GM21526 (cell line): ENCODE data around the gene ACOD1.
"Not testable (repeated sequence)": the region's sequence is repeated elsewhere in the genome, so short reads cannot be mapped to it uniquely, and the experiment has no call there.

Experiments used
- ATAC-seq: cut with Tn5 transposase; IDR thresholded peaks from one replicate; pipeline ENCODE4 v1.9.1; 2021; ENCODE audit warnings: moderate library complexity; ENCODE audit not compliant: unreplicated experiment, low FRiP score

Gene ACOD1

DNA sequence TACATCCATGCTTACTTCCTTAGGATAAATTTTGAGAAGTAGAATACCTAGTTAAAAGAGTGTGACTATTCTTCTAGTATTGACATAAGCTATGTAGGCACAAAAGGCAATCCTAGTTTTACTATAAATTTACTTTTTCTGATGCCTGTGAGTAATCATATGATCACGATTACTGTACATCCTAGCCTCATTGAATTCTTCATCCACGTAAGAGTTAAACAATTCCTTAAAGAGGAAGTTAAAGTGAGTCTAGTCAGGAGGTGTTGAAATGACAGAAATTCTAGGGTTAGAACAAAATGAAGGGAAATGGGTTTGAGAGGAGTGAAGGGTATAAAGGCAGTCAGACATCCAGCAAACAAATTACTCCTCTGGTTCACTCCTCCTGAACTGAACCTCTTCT is at the start of gene ACOD1:
Gene ACOD1 (plus strand): TSS at position 363 of the 400 bp plus-strand sequence. CDS start 48 bp downstream, outside the sequence.
- ATAC-seq: no peak

DNA sequence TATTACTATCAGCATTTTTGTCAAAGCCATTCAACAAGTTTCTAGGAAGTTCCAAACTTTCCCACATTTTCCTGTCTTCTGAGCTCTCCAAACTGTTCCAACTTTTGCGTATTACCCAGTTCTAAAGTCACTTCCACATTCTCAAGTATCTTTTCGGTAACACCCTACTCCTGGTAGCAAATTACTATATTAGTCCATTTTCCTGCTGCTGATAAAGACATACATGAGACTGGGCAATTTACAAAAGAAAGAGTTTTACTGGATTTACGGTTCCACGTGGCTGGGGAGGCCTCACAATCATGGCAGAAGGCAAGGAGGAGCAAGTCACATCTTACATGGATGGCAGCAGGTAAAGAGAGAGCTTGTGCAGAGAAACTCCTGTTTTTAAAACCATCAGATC is 49.2 kb upstream of the ACOD1 start:
- ATAC-seq: not testable (repeated sequence)

DNA sequence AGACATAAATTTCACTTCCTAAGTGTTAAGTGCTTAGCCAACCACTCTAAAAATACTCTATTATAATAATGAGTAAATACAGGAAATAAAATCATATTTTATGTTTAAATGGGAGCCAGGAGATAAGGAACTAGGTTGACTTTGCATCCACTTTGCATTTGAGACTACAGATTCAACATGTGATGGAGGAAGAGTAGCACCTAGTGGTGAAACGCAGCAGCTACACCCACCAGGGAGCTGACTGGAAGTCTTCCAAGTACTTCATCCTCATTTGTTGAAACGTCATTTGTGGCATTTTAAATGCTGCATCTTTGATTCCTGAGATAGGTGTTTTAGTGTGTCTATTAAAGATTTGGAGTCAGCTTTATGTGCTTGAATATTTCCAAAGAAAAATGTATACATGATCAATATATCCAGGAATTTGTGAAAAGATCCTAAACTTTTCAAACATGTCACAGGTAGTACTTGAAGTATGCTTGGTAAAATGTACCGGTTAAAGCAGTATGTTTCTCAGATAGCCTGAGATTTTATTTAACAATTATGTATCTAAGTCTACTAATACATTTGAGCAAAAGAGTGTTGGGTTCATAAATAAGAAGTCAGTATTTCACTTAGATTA is 44.7 kb upstream of the ACOD1 start:
- peak; percentile 95 for ATAC-seq

DNA sequence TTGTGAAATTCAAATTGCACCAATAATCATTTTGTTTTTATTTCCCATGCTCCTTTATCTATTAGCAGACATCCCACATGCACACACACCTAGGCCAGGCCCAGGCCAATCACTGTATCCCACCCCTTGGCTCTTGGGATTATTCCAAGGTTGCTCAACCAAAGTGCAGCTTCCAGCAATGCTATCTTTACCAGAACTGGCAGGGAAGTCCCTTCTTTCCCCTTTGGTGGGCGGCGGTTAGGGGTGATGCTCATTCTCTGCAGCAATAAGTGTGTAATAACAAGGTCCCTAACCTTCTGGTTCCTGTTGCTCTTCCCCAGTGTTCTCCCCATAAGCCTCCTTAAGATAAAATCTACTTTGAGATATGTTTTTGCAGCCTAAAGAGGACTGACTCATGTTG is 43.8 kb upstream of the ACOD1 start:
- ATAC-seq: no peak

DNA sequence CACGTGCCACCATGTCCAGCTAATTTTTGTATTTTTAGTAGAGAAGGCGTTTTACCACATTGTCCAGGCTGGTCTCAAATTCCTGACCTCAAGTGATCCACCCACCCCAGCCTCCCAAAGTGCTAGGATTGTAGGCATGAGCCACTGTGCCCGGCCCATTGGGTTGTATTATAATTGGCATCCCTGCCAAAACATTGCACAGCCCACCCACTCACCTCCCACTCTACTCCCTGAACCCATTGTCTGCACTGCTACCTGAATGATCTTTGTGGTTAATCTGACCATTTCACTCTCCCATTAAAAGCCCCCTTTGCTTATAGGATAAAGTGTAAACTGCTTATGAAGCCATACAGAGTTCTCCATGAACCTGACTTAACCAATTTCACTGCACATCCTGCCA is 35.8 kb upstream of the ACOD1 start:
- ATAC-seq: no peak

DNA sequence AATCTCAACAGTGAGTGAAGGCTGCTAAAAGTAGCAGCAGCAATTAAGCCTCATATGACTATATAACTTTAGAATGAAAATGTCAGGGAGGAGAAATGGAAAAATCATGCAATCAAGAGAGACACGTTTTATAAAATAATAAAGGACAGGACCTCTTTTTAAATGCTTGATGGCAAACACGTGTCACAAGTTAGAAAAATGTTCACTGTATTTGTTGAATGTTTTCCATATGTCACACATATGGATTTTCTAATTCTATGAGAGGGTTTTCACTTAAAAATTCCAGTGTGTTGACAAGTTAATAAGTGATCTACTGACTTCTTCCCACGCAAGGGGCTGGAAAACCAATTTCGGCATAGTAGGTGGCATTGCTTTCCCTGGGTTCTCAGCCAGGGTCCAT is 34.4 kb upstream of the ACOD1 start:
- ATAC-seq: no peak

DNA sequence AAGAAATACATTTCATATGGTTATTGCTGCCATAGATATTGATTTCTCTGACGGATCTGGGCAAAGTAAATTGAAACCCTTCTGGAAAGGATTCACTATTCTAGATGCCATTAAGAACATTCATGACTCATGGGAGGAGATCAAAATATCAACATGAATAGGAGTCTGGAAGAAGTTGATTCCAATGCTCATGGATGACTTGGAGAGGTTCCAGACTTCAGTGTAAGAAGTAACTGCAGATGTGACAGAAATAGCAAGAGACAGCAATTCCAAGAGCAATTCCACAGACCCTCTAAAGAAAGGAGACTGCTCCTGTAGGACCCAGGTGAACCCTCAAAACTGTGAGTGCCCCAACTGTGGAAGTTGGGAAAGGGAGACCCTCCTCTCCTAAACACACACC is 31.2 kb upstream of the ACOD1 start:
- no peak for ATAC-seq

DNA sequence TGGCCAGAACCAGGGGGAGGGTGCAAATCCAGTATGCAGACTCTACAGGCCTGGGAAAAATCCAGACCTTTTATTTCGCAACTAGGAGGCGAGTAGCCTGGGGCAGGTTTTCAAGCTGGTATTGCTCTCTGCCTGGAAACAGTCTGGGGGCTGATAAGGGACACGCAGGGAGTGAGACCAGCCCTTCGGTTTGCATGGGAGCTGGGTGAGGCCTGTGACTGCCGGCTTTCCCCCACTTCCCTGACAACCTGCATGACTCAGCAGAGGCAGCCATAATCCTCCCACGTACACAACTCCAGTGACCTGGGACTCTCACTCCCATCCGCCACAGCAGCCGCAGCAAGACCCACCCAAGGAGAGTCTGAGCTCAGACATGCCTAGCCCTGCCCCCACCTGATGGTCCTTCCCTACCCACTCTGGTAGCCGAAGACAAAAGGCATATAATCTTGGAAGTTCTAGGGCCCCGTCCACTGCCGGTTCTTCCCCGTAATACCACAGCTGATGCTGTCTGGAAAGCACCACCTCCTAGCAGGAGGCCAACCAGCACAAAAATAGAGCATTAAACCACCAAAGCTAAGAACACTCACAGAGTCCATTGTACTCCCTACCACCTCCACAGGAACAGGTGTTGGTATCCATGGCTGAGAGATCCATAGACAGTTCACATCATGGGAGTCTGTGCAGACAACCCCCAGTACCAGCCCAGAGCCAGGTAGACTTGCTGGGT is 30.4 kb upstream of the ACOD1 start:
- ATAC-seq: not testable (repeated sequence)

DNA sequence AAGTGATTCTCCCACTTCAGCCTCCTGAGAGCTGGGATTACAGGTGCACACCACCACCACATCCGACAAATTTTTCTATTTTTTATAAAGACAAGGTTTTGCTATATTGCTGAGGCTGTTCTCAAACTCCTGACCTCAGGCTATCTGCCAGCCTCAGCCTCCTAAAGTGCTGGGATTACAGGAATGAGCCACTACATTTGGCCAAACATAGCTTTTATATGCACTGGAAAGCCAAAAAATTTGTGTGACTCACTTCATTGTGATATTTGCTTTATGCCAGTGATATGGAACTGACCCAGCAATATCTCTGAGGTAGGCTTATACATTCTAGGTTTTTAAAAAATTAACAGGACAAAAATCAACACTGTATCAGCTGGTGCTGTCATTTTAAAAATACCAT is 26.8 kb upstream of the ACOD1 start:
- ATAC-seq: no peak

DNA sequence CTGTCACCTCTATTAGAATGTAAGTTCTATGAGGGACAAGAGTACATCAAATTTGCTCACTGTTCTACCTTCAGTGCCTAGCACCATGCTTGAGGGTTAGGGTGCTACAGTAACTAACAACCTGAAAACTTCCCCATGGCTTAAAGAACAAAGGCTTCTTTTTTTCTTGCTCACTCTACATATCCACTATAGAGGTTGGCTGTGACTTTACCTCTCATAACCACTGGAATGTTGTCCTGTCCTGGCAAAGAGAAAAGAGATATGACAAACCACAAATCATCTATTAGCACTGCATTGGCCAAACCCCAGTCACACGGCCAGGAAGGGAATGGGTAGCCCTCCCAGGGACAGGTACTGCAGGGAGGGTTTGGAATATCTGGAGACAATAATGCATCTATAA is 23.2 kb upstream of the ACOD1 start:
- no peak for ATAC-seq

DNA sequence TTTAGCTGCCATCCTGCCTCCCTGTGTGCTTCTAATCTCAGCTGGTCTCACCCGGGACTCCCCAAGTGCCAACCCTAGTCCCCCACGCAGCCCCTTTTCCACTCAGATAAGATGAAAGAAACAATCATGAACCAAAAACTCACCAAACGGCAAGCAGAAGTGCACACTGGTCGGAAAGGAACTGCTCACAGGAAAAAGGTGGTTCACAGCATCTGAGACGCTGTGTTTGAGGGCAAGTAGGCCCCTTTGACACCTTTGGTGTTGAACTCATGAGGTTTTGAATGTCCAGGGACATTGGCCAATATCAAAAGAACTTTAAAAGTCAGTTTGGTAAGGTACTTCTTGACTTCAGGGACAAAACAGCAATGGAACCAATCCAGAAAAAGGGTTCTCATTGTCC is 20.4 kb upstream of the ACOD1 start:
- ATAC-seq: no peak

DNA sequence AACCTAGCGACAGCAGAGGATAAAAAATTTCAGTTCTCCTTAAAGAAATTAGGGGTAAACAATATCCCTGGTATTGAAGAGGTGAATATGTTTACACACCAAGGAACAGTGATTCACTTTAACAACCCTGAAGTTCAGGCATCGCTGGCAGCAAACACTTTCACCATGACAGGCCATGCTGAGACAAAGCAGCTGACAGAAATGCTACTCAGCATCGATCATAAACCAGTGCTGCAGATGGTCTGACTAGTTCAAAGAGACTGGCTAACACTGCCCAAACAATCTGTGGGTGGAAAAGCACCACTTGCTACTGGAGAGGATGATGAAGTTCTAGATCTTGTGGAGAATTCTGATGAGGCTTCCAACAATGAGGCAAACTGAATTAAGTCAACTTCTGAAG is 19.9 kb upstream of the ACOD1 start:
- no peak for ATAC-seq

DNA sequence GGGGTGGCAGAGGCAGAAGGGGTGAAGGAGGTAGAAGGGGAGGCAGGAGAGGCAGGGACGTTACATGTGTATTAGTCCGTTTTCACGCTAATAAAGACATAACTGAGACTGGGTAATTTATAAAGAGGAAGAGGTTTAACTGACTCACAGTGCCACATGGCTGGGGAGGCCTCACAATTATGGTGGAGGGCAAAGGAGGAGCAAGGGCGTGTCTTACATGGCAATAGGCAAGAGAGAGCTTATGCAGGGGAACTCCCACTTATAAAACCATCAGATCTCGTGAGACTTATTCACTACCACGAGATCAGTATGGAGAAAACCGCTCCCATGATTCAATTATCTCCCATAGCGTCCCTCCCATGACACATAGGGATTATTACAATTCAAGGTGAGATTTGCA is 19.0 kb upstream of the ACOD1 start:
- no peak for ATAC-seq

DNA sequence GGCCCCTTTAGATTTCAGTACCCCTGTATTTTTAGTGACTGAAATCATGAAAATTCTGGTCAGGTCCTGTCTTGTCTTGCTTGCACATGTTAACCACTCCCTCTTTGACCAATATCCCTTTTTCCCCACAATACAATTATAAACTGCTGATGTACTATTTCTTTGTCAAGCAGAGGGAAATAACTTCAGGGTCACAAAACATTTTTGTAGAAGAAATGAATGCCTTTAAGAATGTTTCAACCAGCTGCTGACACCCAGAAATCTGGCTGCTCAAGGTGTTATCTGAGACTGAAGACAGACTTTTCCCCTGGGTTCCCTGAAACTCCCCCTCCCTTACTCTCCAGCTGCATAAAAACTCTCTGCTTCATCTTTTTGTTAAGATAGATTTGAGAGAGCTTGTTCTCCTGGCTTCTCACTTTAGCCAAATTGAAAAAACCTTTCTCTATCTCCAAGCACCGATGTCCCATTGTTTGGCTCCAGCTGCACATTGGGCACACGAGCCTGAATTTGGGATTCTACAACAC is 18.4 kb upstream of the ACOD1 start:
- ATAC-seq: no peak

DNA sequence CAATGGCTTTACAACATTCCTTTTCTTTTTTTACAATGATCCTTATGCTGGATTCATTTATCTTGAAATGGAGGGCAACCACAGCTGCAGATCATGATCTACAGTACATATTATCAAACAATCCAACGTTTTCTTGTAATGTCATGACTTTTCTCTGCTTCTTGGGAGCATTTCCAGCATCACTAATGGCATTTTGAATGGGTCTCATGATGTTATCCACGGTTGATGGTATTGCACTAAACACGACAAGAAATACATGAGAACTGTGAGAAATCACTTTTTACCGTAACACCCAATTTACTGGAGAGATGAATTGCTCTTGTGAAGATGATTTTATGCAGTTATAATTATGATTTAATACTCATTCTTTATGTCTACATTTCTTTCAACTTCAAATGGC is 16.2 kb upstream of the ACOD1 start:
- ATAC-seq: no peak

DNA sequence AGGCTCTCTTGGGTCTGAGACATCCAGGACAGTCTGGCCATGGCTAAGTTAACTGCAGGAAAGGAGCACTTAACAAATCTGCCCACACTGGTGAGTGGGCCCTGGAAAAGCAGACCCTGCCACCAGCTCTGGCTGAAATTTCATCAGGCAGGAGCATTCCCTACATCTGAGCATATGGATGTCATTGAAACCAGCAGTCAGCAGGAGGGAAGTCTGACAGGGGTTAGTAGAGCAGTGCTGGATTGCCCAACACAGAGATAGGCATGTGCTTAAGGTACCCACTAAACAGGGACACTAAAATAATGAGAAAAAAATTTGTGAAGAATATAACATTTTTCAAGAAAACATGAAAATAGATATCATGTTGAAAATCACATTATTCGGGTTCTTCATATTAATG is 13.6 kb upstream of the ACOD1 start:
- no peak for ATAC-seq

DNA sequence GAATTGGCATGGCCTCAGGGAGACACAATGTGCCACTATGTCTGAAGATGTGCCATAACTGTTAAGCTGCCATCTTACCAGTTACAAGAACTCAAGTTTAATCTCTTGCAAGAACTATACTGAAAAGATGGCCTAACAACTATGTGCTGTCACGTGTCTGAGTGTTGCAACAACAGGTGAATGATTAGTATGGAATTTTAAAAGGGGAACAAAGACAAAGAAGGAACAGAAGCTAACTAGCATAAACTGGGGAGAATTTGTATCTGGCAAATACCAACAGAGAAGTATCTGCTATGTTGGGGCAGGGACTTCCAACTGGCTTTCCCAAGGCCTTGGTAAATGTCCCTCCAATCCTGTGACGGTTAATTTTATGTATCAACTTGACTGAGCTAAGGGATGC is 11.5 kb upstream of the ACOD1 start:
- no peak for ATAC-seq

DNA sequence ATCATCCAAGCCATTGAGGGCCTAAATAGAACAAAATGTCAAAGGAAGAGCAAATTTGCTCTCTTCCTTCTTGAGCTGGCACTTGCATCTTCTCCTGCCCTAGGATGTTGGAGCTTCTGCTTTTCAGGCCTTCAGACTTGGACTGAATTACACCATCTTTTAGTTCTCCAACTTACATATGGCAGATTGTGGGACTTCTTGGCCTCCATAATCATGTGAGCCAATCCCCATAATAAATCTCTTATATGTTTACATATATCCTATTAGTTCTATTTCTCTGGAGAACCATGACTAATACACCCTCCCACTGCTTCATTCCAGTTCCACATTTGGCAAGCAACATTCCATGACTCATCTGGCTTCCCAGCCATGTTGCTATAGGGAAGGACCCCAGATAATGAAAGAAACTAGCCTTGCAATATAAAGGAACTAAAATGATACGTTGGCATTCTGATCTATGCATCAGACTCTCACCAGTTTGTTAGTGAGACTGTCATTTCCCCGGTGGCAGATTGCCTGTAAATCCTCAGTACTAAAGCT is 11.0 kb upstream of the ACOD1 start:
- no peak for ATAC-seq

DNA sequence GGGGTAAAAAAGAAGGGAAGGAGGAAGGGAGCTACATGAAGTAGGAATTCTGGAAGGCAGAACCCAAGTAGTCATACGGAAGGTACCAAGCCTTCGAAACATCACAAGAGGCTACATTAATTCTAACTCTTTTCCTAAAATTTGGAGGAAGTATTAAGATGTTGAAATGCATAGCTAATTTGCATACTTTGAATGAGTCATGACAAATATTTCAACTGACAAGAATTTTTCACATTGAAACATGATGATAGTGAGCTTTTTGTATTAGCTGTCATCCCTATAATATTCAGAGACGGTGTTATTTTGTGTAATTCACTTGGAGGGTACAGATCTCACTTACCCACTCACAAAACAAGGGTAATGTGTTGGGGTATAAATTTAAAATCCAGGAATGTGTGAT is 9.1 kb upstream of the ACOD1 start:
- no peak for ATAC-seq

DNA sequence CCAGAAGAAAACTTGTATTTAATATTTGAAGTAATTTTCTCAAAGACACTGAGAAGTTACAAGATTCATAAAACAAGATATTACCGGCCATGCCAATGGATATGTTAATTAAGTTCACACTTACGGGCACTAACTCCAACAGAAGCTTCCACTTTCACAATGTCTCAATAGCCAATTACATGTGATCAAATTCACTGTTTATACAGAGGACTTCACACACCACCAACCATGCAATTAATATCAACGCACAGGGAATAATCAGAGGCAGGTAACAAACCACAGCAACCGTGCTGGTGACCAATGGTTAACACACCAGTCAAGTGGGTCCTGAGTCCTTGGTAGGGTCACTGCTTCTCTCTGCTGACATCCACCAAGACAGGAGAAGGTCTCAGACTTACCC is 5.9 kb upstream of the ACOD1 start:
- ATAC-seq: no peak

DNA sequence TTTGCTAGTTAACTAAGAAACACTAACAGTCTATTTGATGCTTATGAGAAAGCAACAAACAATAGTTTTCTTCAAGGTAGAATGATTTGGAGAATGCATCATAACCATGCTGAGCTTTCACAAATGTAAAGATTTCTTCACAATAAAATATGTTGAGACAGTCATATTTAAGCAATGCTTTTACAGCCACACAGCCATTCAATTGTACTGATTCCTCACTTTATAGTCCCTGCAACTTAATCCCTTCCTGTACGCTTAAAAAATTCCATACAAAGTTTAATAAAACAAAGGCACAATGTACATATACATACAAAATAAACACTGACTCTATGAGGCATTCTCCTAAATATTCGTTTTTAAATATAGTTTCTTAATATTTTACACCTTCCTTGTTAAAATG is 4.7 kb upstream of the ACOD1 start:
- ATAC-seq: no peak

DNA sequence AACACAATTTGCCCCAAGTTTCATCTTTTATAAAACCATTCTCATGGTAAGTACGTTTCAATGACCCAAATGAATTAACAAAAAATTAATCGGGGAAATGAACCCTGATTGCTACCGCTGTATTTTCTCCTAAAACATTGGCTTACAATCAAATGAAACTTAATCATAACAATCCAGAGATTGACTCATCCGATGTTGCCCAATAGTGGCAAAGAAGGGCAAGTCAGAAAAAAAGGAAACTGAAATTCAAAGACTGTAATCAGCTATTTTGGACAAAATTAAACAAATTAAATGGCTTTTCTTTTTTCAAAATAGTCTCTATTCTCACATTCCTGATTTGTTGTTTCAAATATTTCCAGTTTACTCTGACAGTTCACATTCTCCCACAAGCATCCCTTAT is 3.9 kb upstream of the ACOD1 start:
- ATAC-seq: no peak
